B cell (primary cell): Measurements from ENCODE around the gene SLC7A6OS. TPM values are rescaled to one million over a fixed set of nuclear protein-coding genes. Genes with fewer than 3 reads are reported as not detected.
A peak's percentile ranks its signal among the peaks of the same experiment; 100 is the strongest.

ENCODE experiments used
- ATAC-seq: fragments of 200-7000 bp; cut with Tn5 transposase; one replicate; pipeline ENCODE4 v1.10.0; 2021; ENCODE audit warnings: low read depth, mild to moderate bottlenecking, moderate number of reproducible peaks, moderate library complexity
- CTCF ChIA-PET: fragments of 350-600 bp; sonication (Branson Sonifier 250); formaldehyde crosslinking; loops from one replicate; lab custom pipeline; 2021; ENCODE audit warnings: antibody characterized with exemption, inconsistent platforms; lab: Charles Lee
- POLR2A ChIA-PET: fragments of 350-600 bp; sonication (Branson Sonifier 250); formaldehyde crosslinking; loops from one replicate; lab custom pipeline; 2021; ENCODE audit warnings: antibody characterized with exemption; lab: Charles Lee
- DNase-seq: peaks from one replicate; pipeline ENCODE4 v3.0.0; 2013
- H2AFZ ChIP-seq: 2 replicates; pipeline ENCODE4 v1.6.1; 2012; ENCODE audit warnings: mild to moderate bottlenecking, low read depth, low read length; ENCODE audit not compliant: insufficient read depth, poor library complexity, severe bottlenecking
- H3K27ac ChIP-seq, 2 donors: 1 replicate in 1 of 2; 2 replicates in 1 of 2; pipeline ENCODE4 v1.5.1; 2012 to 2013; ENCODE audit warnings: low read length in 2 of 2, mild to moderate bottlenecking in 2 of 2, moderate library complexity in 1 of 2
- H3K27me3 ChIP-seq, 4 experiments: fragments of 200-600 bp in 1 of 4; sonication (generic) in 1 of 4; replicated peaks in 1 of 4; 1 replicate in 2 of 4; 2 replicates in 2 of 4; pipeline versions ENCODE4 v1.6.1 to v1.7.0; 2013 to 2016; ENCODE audit warnings: low read length in 3 of 4, mild to moderate bottlenecking in 2 of 4, mixed read lengths in 1 of 4, moderate library complexity in 1 of 4; ENCODE audit not compliant: insufficient read depth in 4 of 4, control insufficient read depth in 3 of 4; ENCODE audit errors: control extremely low read depth in 1 of 4
- H3K36me3 ChIP-seq, 2 experiments: replicated peaks in 1 of 2; 1 replicate in 1 of 2; 2 replicates in 1 of 2; pipeline versions ENCODE4 v1.6.1 to v1.7.1; 2013; ENCODE audit warnings: low read length in 1 of 2; ENCODE audit not compliant: insufficient read depth in 2 of 2, control insufficient read depth in 1 of 2; ENCODE audit errors: control extremely low read depth in 1 of 2, extremely low read depth in 1 of 2
- H3K4me1 ChIP-seq, 2 donors: fragments of 200-600 bp in 1 of 2; sonication (generic) in 1 of 2; 1 replicate in 1 of 2; 2 replicates in 1 of 2; pipeline versions ENCODE4 v1.5.1 to v1.6.1; 2013 to 2017; ENCODE audit warnings: low read length in 2 of 2; ENCODE audit not compliant: control insufficient read depth in 2 of 2, insufficient read depth in 2 of 2
- H3K4me2 ChIP-seq: replicated peaks from 2 replicates; pipeline ENCODE3; 2012; ENCODE audit warnings: mild to moderate bottlenecking, low read depth, low read length; ENCODE audit not compliant: poor library complexity, severe bottlenecking
- H3K4me3 ChIP-seq, 5 experiments: fragments of 200-600 bp in 1 of 5; sonication (generic) in 1 of 5; 1 replicate in 3 of 5; 2 replicates in 2 of 5; pipeline versions ENCODE4 v1.5.1 to v1.7.0; 2011 to 2016; ENCODE audit warnings: low read length in 4 of 5, mild to moderate bottlenecking in 4 of 5, low read depth in 2 of 5, control low read depth in 1 of 5, moderate library complexity in 1 of 5; ENCODE audit not compliant: insufficient read depth in 1 of 5; ENCODE audit errors: control extremely low read depth in 1 of 5, extremely low read depth in 1 of 5
- H3K79me2 ChIP-seq: fragments of 200-600 bp; sonication (generic); one replicate; pipeline ENCODE4 v1.6.0; 2016; ENCODE audit warnings: low read length; ENCODE audit not compliant: control insufficient read depth, insufficient read depth
- H3K9ac ChIP-seq: fragments of 200-600 bp; sonication (generic); 2 replicates; pipeline ENCODE4 v1.6.1; 2017; ENCODE audit warnings: mild to moderate bottlenecking, low read length, moderate library complexity
- H3K9me3 ChIP-seq, 3 donors: one replicate each; pipeline versions ENCODE4 v1.6.1 to v1.7.1; 2013; ENCODE audit warnings: low read length in 2 of 3; ENCODE audit not compliant: control insufficient read depth in 2 of 3, insufficient read depth in 1 of 3; ENCODE audit errors: control extremely low read depth in 1 of 3
- H4K20me1 ChIP-seq: 2 replicates; pipeline ENCODE4 v1.6.0; 2012; ENCODE audit warnings: mild to moderate bottlenecking, low read length; ENCODE audit not compliant: insufficient read depth, control insufficient read depth, poor library complexity, severe bottlenecking
- H3K27ac Mint-ChIP-seq: one replicate; pipeline ENCODE4 v1.8.0; 2021; ENCODE audit warnings: mixed read lengths
- H3K27me3 Mint-ChIP-seq: one replicate; pipeline ENCODE4 v1.8.0; 2021; ENCODE audit warnings: mixed read lengths
- H3K4me1 Mint-ChIP-seq: one replicate; pipeline ENCODE4 v1.8.0; 2021; ENCODE audit warnings: mixed read lengths
- H3K4me3 Mint-ChIP-seq: one replicate; pipeline ENCODE4 v1.8.0; 2021; ENCODE audit warnings: mixed read lengths
- H3K9me3 Mint-ChIP-seq: one replicate; pipeline ENCODE4 v1.8.0; 2022; ENCODE audit warnings: mixed read lengths; ENCODE audit not compliant: insufficient read depth
- EZH2 ChIP-seq: IDR thresholded peaks from 2 replicates; pipeline ENCODE4 v1.6.1; 2012; ENCODE audit warnings: borderline replicate concordance, low read depth, mild to moderate bottlenecking, moderate library complexity, low read length; ENCODE audit not compliant: insufficient read depth, poor library complexity, severe bottlenecking
- WGBS: methylation state at CpG from one replicate; pipeline ENCODE4 v1.1.5; 2013; ENCODE audit warnings: missing lambda C conversion rate; ENCODE audit not compliant: insufficient coverage; 5-methylcytosine and 5-hydroxymethylcytosine counted together
- intact Hi-C: fragments of 100-400 bp; cut with micrococcal nuclease; formaldehyde crosslinking; loops from one replicate; pipeline ENCODE4 v1.10.0; 2022
- polyA plus RNA-seq: library from polyadenylated mRNA; depleted of rRNA; stranded (reverse); fragments of >200 nt; gene quantifications from 2 replicates; pipeline ENCODE4 v1.2.3, GENCODE V29; 2012
- total RNA-seq, 2 donors: library from RNA; stranded (reverse); fragments of 120-200 nt in 1 of 2; gene quantifications; 1 replicate in 1 of 2; 2 replicates in 1 of 2; pipeline versions ENCODE4 v1.2.3 to v1.2.4, GENCODE V29; 2013 to 2022
- TF ChIP-seq, protein P1 (sequence below): fragments of 200-600 bp; IDR thresholded peaks from one replicate; pipeline ENCODE4 v1.8.0; 2022; ENCODE audit warnings: antibody characterized with exemption, mild to moderate bottlenecking

Gene SLC7A6OS
- total and polyA plus RNA-seq, 2 donors (not counting 1 experiment from before 2014, with no cell fraction given): 9.9 to 54.1 TPM

- Mint-ChIP-seq H3K27me3 (no peaks in the 10 kb centered on the region), H3K9me3 (no peaks in the 10 kb centered on the region), H3K4me3 (no peak overlapping the region), H3K27ac (peak overlapping the region; percentile 39), H3K4me1 (peaks cover 62% of the 10 kb centered on the region)
- no peak for ATAC-seq
- CTCF ChIA-PET: interaction anchor here (0.8 to 3.7 kb wide), 4 partner anchors 10 to 18 kb away, joined by 4 to 18 read pairs (median 8); partner anchors contain the start of gene SLC7A6
- H3K27me3 ChIP-seq: no peaks in the 10 kb centered on the region
- no peak overlapping the region for H3K4me2 ChIP-seq
- peaks cover 1 to 26% of the 10 kb centered on the region in 2 experiments for H3K36me3 ChIP-seq
- no peak for DNase-seq
- POLR2A ChIA-PET: interaction anchor here (1.6 kb wide), 1 partner anchor 10 kb away, joined by 4 read pairs; no protein-coding TSS in a partner anchor
- no peaks in the 10 kb centered on the region for H3K9me3 ChIP-seq
- H3K4me1 ChIP-seq: peaks cover 50 to 68% of the 10 kb centered on the region in 2 donors
- no peak overlapping the region for H3K27ac ChIP-seq
- WGBS: 100% methylated on average over 4 of the region's 13 CpGs
- intact Hi-C loops: no loop called here
- H2AFZ ChIP-seq: no peak overlapping the region
- peaks cover 66% of the 10 kb centered on the region for H3K79me2 ChIP-seq
- H4K20me1 ChIP-seq: peaks cover 3% of the 10 kb centered on the region
- no peak for TF ChIP-seq EZH2
- TF ChIP-seq, protein P1, sequence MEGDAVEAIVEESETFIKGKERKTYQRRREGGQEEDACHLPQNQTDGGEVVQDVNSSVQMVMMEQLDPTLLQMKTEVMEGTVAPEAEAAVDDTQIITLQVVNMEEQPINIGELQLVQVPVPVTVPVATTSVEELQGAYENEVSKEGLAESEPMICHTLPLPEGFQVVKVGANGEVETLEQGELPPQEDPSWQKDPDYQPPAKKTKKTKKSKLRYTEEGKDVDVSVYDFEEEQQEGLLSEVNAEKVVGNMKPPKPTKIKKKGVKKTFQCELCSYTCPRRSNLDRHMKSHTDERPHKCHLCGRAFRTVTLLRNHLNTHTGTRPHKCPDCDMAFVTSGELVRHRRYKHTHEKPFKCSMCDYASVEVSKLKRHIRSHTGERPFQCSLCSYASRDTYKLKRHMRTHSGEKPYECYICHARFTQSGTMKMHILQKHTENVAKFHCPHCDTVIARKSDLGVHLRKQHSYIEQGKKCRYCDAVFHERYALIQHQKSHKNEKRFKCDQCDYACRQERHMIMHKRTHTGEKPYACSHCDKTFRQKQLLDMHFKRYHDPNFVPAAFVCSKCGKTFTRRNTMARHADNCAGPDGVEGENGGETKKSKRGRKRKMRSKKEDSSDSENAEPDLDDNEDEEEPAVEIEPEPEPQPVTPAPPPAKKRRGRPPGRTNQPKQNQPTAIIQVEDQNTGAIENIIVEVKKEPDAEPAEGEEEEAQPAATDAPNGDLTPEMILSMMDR: no peak
- no peak overlapping the region for H3K9ac ChIP-seq
- H3K4me3 ChIP-seq: no peak overlapping the region
These were observed 30.8 kb downstream of the SLC7A6OS start for GRCh38 chr16:68279726-68280558.

DNA sequence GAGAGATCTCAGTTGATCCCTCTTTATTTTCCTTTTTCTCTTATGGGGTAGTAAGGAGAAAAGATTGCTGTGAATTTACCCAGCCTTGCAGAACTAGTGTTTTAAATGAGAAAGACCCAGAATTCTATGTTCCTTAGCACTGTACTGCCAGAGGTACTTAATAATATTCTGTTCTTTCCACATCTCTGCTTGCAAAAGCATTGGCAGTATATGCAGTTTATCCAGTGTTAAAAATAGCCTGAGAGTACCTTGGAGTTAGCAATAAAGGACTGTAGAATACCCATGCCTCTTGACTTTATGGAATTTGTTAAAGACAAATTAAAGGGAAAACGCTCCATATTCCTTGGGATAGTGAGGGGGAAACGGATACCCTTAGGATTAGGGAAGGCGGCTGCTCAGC, 34.5 kb downstream of the SLC7A6OS start:
- Histone ChIP-seq H3K27ac (peak overlapping the region; percentile 46 to 79), H3K9me3 (no peaks in the 10 kb centered on the region), H3K27me3 (no peaks in the 10 kb centered on the region), H3K4me1 (peaks cover 45 to 65% of the 10 kb centered on the region in 2 donors), H3K4me3 (peak overlapping the region in 1 of 5 experiments; percentile 40), H3K79me2 (peaks cover 86% of the 10 kb centered on the region), H3K36me3 (peaks cover 9 to 40% of the 10 kb centered on the region in 2 experiments), H3K4me2 (peak overlapping the region; percentile 62), H4K20me1 (peaks cover 30% of the 10 kb centered on the region), H3K9ac (peak overlapping the region; percentile 47), H2AFZ (peak overlapping the region; percentile 28)
- no peak for ATAC-seq
- ChIA-PET POLR2A (interaction anchor here (0.7 kb wide), 1 partner anchor 428 kb away, joined by 3 read pairs; no protein-coding TSS in a partner anchor), CTCF (interaction anchor here (1.2 to 3.6 kb wide), 5 partner anchors 9 to 52 kb away, joined by 3 to 20 read pairs (median 6); partner anchors contain the start of gene SLC7A6)
- peaks cover 57% of the 10 kb centered on the region for H3K4me1 Mint-ChIP-seq
- 93% methylated on average over 2 of the region's 3 CpGs for WGBS
- H3K9me3 Mint-ChIP-seq: no peaks in the 10 kb centered on the region
- no peak for DNase-seq
- intact Hi-C loops: no loop called here
- H3K27me3 Mint-ChIP-seq: no peaks in the 10 kb centered on the region
- no peak for TF ChIP-seq EZH2
- TF ChIP-seq, protein P1: no peak
- H3K27ac Mint-ChIP-seq: peak overlapping the region; percentile 94
- peak overlapping the region; percentile 64 for H3K4me3 Mint-ChIP-seq
